ENCODE data around the gene MXD1.

DNA sequence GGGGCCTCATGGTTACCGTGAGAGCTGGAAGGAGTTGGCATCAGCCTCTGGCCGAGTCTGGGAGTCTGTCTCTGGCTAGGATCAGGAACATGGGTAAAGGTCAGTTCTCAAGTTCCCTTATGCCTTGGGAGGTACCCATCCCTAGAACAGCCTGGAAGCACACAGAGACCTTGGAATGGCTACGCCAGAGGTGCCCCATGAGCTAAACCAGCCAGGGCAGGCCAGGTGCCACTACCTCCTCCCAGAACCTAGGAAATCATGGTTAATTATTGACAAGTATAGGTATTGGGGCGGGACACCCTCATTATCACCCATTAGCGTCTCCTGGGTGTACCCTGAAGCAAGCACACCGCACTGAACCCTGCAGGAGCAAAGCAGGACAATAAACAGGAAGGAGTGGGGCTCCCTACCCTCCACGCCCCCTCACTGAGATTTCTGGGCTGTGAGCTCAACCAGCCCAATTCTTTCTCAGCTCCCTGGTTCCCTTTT is 49.5 kb downstream of the MXD1 start:
- TF ChIP-seq, protein P1, sequence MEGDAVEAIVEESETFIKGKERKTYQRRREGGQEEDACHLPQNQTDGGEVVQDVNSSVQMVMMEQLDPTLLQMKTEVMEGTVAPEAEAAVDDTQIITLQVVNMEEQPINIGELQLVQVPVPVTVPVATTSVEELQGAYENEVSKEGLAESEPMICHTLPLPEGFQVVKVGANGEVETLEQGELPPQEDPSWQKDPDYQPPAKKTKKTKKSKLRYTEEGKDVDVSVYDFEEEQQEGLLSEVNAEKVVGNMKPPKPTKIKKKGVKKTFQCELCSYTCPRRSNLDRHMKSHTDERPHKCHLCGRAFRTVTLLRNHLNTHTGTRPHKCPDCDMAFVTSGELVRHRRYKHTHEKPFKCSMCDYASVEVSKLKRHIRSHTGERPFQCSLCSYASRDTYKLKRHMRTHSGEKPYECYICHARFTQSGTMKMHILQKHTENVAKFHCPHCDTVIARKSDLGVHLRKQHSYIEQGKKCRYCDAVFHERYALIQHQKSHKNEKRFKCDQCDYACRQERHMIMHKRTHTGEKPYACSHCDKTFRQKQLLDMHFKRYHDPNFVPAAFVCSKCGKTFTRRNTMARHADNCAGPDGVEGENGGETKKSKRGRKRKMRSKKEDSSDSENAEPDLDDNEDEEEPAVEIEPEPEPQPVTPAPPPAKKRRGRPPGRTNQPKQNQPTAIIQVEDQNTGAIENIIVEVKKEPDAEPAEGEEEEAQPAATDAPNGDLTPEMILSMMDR (IDR thresholded peaks at IDR 0.05) = no peak
- TF ChIP-seq, protein P2, sequence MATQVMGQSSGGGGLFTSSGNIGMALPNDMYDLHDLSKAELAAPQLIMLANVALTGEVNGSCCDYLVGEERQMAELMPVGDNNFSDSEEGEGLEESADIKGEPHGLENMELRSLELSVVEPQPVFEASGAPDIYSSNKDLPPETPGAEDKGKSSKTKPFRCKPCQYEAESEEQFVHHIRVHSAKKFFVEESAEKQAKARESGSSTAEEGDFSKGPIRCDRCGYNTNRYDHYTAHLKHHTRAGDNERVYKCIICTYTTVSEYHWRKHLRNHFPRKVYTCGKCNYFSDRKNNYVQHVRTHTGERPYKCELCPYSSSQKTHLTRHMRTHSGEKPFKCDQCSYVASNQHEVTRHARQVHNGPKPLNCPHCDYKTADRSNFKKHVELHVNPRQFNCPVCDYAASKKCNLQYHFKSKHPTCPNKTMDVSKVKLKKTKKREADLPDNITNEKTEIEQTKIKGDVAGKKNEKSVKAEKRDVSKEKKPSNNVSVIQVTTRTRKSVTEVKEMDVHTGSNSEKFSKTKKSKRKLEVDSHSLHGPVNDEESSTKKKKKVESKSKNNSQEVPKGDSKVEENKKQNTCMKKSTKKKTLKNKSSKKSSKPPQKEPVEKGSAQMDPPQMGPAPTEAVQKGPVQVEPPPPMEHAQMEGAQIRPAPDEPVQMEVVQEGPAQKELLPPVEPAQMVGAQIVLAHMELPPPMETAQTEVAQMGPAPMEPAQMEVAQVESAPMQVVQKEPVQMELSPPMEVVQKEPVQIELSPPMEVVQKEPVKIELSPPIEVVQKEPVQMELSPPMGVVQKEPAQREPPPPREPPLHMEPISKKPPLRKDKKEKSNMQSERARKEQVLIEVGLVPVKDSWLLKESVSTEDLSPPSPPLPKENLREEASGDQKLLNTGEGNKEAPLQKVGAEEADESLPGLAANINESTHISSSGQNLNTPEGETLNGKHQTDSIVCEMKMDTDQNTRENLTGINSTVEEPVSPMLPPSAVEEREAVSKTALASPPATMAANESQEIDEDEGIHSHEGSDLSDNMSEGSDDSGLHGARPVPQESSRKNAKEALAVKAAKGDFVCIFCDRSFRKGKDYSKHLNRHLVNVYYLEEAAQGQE (IDR thresholded peaks at IDR 0.05; ENCODE audit: insufficient read depth in 1 of 2, low read depth in 2 of 2, low read length in 1 of 2) = no peak
- no peak for TF ChIP-seq POLR2AphosphoS5 (IDR thresholded peaks at IDR 0.05; ENCODE audit: low read depth, low read length)
